ENCODE measurements around the gene SCN10A.

SCN10A gene

DNA sequence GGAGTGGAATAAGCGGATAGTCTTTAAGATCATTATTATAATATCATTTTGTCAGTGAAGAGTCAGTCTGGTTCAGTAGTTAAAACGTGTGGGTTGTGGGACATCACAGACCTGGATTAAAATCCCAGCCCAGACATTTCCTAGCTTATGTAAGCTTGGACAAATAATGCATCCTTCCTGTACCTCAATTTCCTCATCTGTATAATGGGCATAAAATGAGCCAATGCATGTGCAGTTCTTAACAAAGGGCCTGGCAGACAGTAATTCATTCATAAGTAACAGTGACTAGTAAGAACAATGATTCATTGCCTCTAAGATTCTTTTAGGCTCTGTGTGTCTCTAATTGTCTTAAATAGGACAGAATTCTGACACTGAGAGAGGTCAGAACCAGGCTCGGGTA lies 76.1 kb downstream of the SCN10A start:
- Histone ChIP-seq H3K4me1 (ENCODE audit: control insufficient read depth, insufficient read depth, low read length) (peaks cover 10% of the 10 kb centered on the region), H3K36me3 (ENCODE audit: control insufficient read depth, insufficient read depth, low read length) (no peaks in the 10 kb centered on the region), H3K9ac (ENCODE audit: low read depth, low read length) (no peak overlapping the region), H3K27ac (ENCODE audit: low read depth, low read length) (no peak overlapping the region), H3K27me3 (ENCODE audit: control insufficient read depth, insufficient read depth, low read length) (no peaks in the 10 kb centered on the region), H3K4me3 (ENCODE audit: low read depth, low read length) (no peak overlapping the region), H3K9me3 (ENCODE audit: control insufficient read depth, insufficient read depth, low read length) (no peaks in the 10 kb centered on the region)

DNA sequence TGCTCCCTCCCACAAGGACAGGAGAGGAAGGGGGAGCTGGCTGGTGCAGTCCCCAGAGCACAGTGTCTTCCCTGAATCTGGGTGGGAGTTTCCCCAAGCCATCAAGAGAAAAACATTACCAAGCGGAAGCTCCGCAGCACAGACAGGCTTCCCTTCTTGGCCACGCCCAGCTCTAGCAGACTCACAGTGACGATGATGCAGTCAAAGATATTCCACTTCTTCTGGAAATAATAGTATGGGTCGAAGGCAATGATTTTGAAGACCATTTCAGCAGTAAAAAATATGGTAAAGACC lies 76.7 kb downstream of the SCN10A start:
- H3K9me3 ChIP-seq (ENCODE audit: control insufficient read depth, insufficient read depth, low read length): no peaks in the 10 kb centered on the region
- no peaks in the 10 kb centered on the region for H3K36me3 ChIP-seq (ENCODE audit: control insufficient read depth, insufficient read depth, low read length)
- peaks cover 8% of the 10 kb centered on the region; the same call in 1 of the 2 replicates for H3K4me1 ChIP-seq (ENCODE audit: control insufficient read depth, insufficient read depth, low read length)
- H3K9ac ChIP-seq (ENCODE audit: low read depth, low read length): no peak overlapping the region
- no peaks in the 10 kb centered on the region for H3K27me3 ChIP-seq (ENCODE audit: control insufficient read depth, insufficient read depth, low read length)
- H3K4me3 ChIP-seq (ENCODE audit: low read depth, low read length): no peak overlapping the region
- no peak overlapping the region for H3K27ac ChIP-seq (ENCODE audit: low read depth, low read length)

DNA sequence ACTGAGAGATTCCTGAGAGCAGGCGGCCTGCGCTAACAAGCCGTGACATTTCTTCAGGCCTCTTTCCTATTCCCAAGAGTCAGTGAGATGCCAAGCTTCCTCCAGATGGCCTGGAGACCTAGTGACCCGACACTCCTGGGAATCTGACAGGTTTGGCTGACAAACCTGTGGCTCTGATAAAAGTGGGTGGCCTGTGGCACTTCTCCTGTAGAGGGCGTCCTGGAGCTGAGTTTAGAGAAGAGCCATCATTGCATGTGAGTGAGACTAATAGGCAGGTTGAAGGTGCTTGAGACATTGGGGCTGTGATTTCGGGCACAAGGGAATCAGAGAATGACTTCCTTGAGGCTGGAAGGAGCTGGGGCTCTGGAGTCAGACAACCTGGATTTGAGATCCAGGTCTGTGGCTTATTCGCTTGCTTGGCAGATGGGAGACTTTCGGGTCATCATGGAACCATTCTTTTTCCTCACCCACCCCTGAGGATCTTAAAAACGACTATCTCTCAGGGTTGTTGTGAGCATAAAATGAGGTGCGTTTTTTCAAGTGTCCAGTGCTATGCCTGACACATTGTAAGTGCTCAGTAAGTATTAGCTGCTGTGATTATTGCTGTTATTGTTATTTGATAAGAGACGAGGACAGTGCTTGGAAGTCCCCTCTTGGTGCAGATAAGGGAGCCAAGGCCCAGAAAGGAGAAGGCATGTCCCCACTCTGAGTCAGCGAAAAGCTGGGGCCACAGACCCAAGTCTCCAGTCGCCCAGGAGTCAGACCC lies 77.2 kb downstream of the SCN10A start:
- Histone ChIP-seq H3K4me3 (ENCODE audit: low read depth, low read length) (no peak overlapping the region), H3K9me3 (ENCODE audit: control insufficient read depth, insufficient read depth, low read length) (no peaks in the 10 kb centered on the region), H3K27me3 (ENCODE audit: control insufficient read depth, insufficient read depth, low read length) (no peaks in the 10 kb centered on the region), H3K4me1 (ENCODE audit: control insufficient read depth, insufficient read depth, low read length) (peaks cover 8% of the 10 kb centered on the region; the same call in 1 of the 2 replicates), H3K36me3 (ENCODE audit: control insufficient read depth, insufficient read depth, low read length) (no peaks in the 10 kb centered on the region), H3K27ac (ENCODE audit: low read depth, low read length) (no peak overlapping the region), H3K9ac (ENCODE audit: low read depth, low read length) (no peak overlapping the region)

DNA sequence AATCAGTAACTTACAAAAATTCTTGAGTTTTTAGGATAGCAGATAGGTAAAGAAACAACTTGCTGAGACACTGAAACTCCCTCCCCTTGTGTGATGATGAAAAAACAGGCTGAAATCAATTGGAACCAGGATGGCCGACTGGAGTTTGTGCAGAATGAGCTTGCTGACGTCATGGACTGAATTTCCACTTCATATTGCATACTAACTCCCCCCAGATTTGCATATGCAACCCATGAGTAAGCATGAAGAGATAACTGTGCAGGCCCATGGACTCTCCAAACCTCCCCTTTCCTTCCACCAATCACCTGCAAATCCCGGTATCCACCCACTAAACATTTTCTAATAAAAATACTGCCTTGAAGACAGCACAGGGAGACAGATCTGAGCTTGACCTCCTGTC lies 84.5 kb downstream of the SCN10A start:
- H3K27me3 ChIP-seq (ENCODE audit: control insufficient read depth, insufficient read depth, low read length): no peaks in the 10 kb centered on the region
- no peaks in the 10 kb centered on the region for H3K4me1 ChIP-seq (ENCODE audit: control insufficient read depth, insufficient read depth, low read length)
- no peaks in the 10 kb centered on the region for H3K9me3 ChIP-seq (ENCODE audit: control insufficient read depth, insufficient read depth, low read length)
- H3K4me3 ChIP-seq (ENCODE audit: low read depth, low read length): no peak overlapping the region
- H3K27ac ChIP-seq (ENCODE audit: low read depth, low read length): no peak overlapping the region
- H3K36me3 ChIP-seq (ENCODE audit: control insufficient read depth, insufficient read depth, low read length): no peaks in the 10 kb centered on the region
- H3K9ac ChIP-seq (ENCODE audit: low read depth, low read length): no peak overlapping the region

DNA sequence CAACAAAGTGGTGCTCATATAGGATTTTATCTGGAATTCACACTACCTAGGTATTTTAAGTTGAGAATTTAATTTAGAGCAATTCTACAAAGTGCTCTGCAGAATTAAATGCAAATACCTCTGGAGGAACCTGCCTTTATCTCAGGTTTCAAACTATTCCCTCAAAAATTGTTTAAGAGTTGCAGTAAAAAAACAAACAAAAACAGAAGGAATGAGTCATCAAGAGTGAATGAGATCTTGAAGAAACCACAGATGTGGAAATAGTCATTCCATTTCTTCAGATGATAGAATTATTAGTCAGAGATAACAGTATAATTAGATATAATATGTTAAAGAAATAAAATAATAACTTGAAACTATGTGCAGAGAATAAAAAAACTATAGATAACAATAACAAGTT lies 85.7 kb downstream of the SCN10A start:
- no peak overlapping the region for H3K4me3 ChIP-seq (ENCODE audit: low read depth, low read length)
- H3K27ac ChIP-seq (ENCODE audit: low read depth, low read length): no peak overlapping the region

DNA sequence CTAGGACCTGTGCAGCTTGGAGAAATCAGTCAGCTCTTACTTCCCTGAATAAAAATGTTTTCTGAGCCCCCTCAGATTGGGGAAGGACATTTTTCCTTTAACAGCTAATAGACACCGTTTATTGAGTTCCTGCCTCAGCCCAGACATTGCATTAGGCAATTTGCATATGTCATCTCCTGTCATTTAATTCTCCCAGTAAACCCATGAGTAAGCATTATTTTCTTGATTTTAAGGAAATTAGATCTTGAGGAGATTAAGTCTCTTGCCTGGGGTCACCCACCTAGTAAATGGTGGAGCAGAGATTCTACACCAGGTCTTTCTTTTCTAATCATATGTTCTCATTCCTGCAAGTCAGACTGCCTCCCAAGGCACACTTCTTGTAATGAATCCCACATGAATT lies 88.0 kb downstream of the SCN10A start:
- Histone ChIP-seq H3K27me3 (ENCODE audit: control insufficient read depth, insufficient read depth, low read length) (no peaks in the 10 kb centered on the region), H3K27ac (ENCODE audit: low read depth, low read length) (no peak overlapping the region), H3K9me3 (ENCODE audit: control insufficient read depth, insufficient read depth, low read length) (no peaks in the 10 kb centered on the region), H3K9ac (ENCODE audit: low read depth, low read length) (no peak overlapping the region), H3K4me1 (ENCODE audit: control insufficient read depth, insufficient read depth, low read length) (no peaks in the 10 kb centered on the region), H3K36me3 (ENCODE audit: control insufficient read depth, insufficient read depth, low read length) (no peaks in the 10 kb centered on the region), H3K4me3 (ENCODE audit: low read depth, low read length) (no peak overlapping the region)

More for the DNA sequence above, 85.7 kb downstream of the SCN10A start:
- Histone ChIP-seq H3K9me3 (ENCODE audit: control insufficient read depth, insufficient read depth, low read length) (no peaks in the 10 kb centered on the region), H3K4me1 (ENCODE audit: control insufficient read depth, insufficient read depth, low read length) (no peaks in the 10 kb centered on the region), H3K9ac (ENCODE audit: low read depth, low read length) (no peak overlapping the region), H3K36me3 (ENCODE audit: control insufficient read depth, insufficient read depth, low read length) (no peaks in the 10 kb centered on the region), H3K27me3 (ENCODE audit: control insufficient read depth, insufficient read depth, low read length) (no peaks in the 10 kb centered on the region)

DNA sequence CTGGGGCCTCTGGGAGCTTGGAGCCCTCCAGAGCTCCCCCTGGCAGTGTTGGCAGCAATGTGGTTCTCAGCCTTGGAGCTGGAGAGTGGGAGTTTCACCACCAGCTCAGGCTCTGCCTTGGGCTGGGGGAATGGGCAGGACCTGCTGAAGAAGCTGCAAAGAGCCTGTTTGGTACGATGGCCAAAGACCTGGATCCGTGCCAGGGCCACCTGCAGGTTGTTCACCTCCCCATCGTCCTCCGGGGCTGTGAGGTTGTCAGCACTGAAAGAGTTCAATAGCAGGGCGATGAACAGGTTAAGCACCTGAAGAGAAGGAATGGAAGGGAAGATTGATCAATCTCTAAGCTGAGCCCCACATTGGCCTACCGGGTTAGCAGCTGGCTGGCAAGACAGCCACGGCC lies 89.3 kb downstream of the SCN10A start:
- Histone ChIP-seq H3K9me3 (ENCODE audit: control insufficient read depth, insufficient read depth, low read length) (no peaks in the 10 kb centered on the region), H3K36me3 (ENCODE audit: control insufficient read depth, insufficient read depth, low read length) (no peaks in the 10 kb centered on the region), H3K4me1 (ENCODE audit: control insufficient read depth, insufficient read depth, low read length) (peaks cover 2% of the 10 kb centered on the region; the same call in 1 of the 2 replicates), H3K4me3 (ENCODE audit: low read depth, low read length) (no peak overlapping the region), H3K27ac (ENCODE audit: low read depth, low read length) (no peak overlapping the region), H3K27me3 (ENCODE audit: control insufficient read depth, insufficient read depth, low read length) (no peaks in the 10 kb centered on the region), H3K9ac (ENCODE audit: low read depth, low read length) (no peak overlapping the region)

DNA sequence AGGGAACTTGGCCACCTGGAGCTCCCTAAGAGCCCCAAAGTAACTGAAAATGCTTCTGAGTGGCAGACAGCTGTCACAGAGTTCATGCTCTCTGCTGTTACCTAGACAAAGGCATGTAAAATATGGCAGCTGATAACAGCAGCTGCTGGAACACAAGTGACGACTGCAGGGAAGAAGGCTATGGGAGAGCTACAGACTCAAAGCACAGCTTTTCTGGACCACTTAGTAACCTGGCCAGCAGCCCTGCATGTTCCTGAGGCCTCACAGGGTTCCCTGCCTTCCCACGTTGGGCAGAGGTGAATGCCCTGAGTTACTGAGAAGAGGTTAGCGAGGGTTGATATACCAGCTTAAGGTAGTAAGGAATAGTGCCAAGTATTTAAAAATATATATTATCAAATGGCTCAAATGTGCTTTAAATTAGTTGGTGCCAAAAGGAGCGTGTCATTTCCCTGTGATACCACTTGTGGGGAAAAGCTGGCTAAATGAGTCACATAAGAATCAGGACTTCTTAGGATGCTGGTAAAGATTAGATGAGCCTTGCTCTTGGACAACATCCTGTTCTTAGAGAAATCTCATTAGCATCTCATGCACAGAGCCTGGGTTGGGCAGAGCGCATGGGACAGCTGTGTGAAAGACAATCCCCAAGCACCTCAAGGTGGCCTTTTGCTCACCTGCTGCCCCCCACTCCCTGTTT lies 90.1 kb downstream of the SCN10A start:
- H3K9ac ChIP-seq (ENCODE audit: low read depth, low read length): no peak overlapping the region
- no peaks in the 10 kb centered on the region for H3K36me3 ChIP-seq (ENCODE audit: control insufficient read depth, insufficient read depth, low read length)
- H3K27ac ChIP-seq (ENCODE audit: low read depth, low read length): no peak overlapping the region
- peaks cover 11% of the 10 kb centered on the region for H3K4me1 ChIP-seq (ENCODE audit: control insufficient read depth, insufficient read depth, low read length)
- H3K4me3 ChIP-seq (ENCODE audit: low read depth, low read length): no peak overlapping the region
- no peaks in the 10 kb centered on the region for H3K27me3 ChIP-seq (ENCODE audit: control insufficient read depth, insufficient read depth, low read length)
- no peaks in the 10 kb centered on the region for H3K9me3 ChIP-seq (ENCODE audit: control insufficient read depth, insufficient read depth, low read length)

DNA sequence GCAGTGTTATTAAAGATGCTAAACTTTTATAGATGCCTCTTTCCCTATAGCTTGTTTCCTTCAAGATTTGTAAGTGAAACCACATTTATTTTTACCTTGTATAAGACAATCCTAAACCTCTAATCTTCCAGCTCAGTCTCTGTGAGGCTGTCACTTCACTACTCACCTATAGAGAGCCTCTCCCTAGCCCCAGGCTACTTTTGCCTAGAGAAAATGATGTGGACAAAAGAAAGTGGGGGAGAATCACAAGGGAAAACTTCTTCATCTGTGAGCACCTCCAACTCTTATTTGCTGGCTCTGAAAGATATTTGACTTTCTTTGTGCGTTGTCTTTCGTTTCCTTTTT lies 91.7 kb downstream of the SCN10A start:
- Histone ChIP-seq H3K27ac (ENCODE audit: low read depth, low read length) (no peak overlapping the region), H3K4me3 (ENCODE audit: low read depth, low read length) (no peak overlapping the region), H3K36me3 (ENCODE audit: control insufficient read depth, insufficient read depth, low read length) (no peaks in the 10 kb centered on the region), H3K27me3 (ENCODE audit: control insufficient read depth, insufficient read depth, low read length) (no peaks in the 10 kb centered on the region), H3K4me1 (ENCODE audit: control insufficient read depth, insufficient read depth, low read length) (peaks cover 13% of the 10 kb centered on the region), H3K9me3 (ENCODE audit: control insufficient read depth, insufficient read depth, low read length) (no peaks in the 10 kb centered on the region), H3K9ac (ENCODE audit: low read depth, low read length) (no peak overlapping the region)

DNA sequence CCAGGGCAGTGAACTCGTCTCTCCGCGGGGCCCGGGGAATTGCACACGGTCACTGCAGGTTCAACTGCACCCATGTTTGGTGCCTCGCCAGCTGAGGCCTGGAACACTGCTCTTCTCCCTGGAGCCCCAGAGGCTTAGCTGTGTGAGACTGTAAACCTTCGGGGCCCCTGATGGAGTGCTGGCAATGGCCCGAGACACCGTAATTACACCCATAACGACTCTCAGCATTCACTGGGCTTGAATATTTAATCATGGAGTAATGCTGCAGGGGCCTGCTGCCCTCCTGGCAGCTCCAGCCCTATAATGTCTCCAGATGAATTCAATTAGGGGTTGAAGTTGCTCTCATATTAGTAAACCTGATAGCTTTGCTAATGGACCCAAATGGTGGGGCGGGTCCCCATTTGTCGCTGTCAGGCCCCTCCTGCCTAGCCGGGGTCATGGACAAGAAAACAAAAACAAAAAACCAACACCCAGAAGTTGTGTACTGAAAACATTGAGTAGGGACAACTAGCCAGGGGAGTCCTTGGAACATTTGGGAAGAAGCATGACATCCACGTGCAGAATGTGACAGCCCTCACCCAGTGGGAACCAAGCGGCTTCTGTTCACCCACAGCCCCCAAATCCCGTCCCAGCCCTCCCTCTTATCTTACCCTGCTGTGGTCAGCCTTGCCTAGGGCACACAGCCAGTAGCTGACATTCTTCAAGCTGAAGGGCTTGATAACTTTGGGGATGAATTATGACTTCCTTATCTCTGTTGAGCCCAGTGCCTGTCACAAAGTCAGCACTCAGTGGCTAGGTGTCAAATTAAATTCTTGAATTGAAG lies 92.2 kb downstream of the SCN10A start:
- Histone ChIP-seq H3K9me3 (ENCODE audit: control insufficient read depth, insufficient read depth, low read length) (no peaks in the 10 kb centered on the region), H3K4me3 (ENCODE audit: low read depth, low read length) (no peak overlapping the region), H3K36me3 (ENCODE audit: control insufficient read depth, insufficient read depth, low read length) (no peaks in the 10 kb centered on the region), H3K27me3 (ENCODE audit: control insufficient read depth, insufficient read depth, low read length) (no peaks in the 10 kb centered on the region), H3K4me1 (ENCODE audit: control insufficient read depth, insufficient read depth, low read length) (peaks cover 13% of the 10 kb centered on the region), H3K27ac (ENCODE audit: low read depth, low read length) (no peak overlapping the region), H3K9ac (ENCODE audit: low read depth, low read length) (no peak overlapping the region)

Measured in HUES48 (cell line).